HepG2 (cell line): ENCODE results near the gene LRP1-AS. TPM values are rescaled to one million over a fixed set of nuclear protein-coding genes. Genes with fewer than 3 reads are reported as not detected.

Source experiments
- ATAC-seq: fragments of 200-7000 bp; cut with Tn5 transposase; 3 replicates; pipeline ENCODE4 v1.9.1; 2020; ENCODE audit warnings: mild to moderate bottlenecking, moderate library complexity
- BruUV-seq: library from RNA; stranded (reverse); fragments of 400-500 nt; replicated peaks from 2 replicates; lab custom pipeline; 2021; lab: Mats Ljungman, UMichigan
- CTCF ChIA-PET: fragments of 300-600 bp; formaldehyde crosslinking; extraction: SDS; loops from one replicate; lab custom pipeline; 2021; ENCODE audit warnings: low total read pairs, inconsistent platforms, low intra/inter-chr PET ratio; lab: Yijun Ruan, JAX
- POLR2A ChIA-PET: fragments of 350-600 bp; sonication (Branson Sonifier 250); formaldehyde crosslinking; loops from one replicate; lab custom pipeline; 2020; ENCODE audit warnings: antibody characterized with exemption, inconsistent platforms; lab: Yijun Ruan, JAX
- DNase-seq: peaks from one replicate; pipeline ENCODE4 v3.0.0-alpha.2; 2015; ENCODE audit warnings: low spot score
- FAIRE-seq: peaks from 3 replicates; lab custom pipeline; 2011; peaks lifted over from hg19 to GRCh38; lab: Jason Lieb, UNC
- H2AFZ ChIP-seq: one replicate; pipeline ENCODE4 v1.6.1; 2011; ENCODE audit warnings: low read length, inconsistent platforms
- H3K27ac ChIP-seq: fragments of 300-600 bp; 3 replicates; pipeline ENCODE4 v1.8.0; 2011; ENCODE audit warnings: mixed run types, mild to moderate bottlenecking, mixed read lengths, low read length, inconsistent platforms; ENCODE audit not compliant: insufficient read depth; ENCODE audit errors: extremely low read length
- H3K27me3 ChIP-seq, 2 experiments: fragments of 200-600 bp in 1 of 2; 2 replicates in 1 of 2; 3 replicates in 1 of 2; pipeline versions ENCODE4 v1.6.0 to v1.8.0; 2011; ENCODE audit warnings: low read length in 2 of 2, mild to moderate bottlenecking in 2 of 2, moderate library complexity in 2 of 2, inconsistent platforms in 1 of 2; ENCODE audit not compliant: insufficient read depth in 2 of 2, control insufficient read depth in 1 of 2
- H3K36me3 ChIP-seq, 2 experiments: fragments of 200-600 bp in 1 of 2; replicated peaks in 1 of 2; 2 replicates in 1 of 2; 3 replicates in 1 of 2; pipeline versions ENCODE4 v1.5.1 to v1.8.0; 2011; ENCODE audit warnings: low read length in 2 of 2, inconsistent platforms in 1 of 2; ENCODE audit not compliant: insufficient read depth in 2 of 2, control insufficient read depth in 1 of 2
- H3K4me1 ChIP-seq: 2 replicates; pipeline ENCODE4 v1.5.1; 2012; ENCODE audit warnings: low read length, inconsistent platforms; ENCODE audit not compliant: insufficient read depth
- H3K4me2 ChIP-seq: 2 replicates; pipeline ENCODE4 v1.6.0; 2011; ENCODE audit warnings: low read depth, low read length, inconsistent platforms
- H3K4me3 ChIP-seq, 3 experiments: fragments of 200-600 bp in 1 of 3; sonication (generic), shearing (Covaris generic) in 1 of 3; replicated peaks in 1 of 3; 2 replicates each; pipeline ENCODE4 v1.5.1; 2011 to 2016; ENCODE audit warnings: low read length in 3 of 3, inconsistent platforms in 2 of 3, low read depth in 2 of 3, mild to moderate bottlenecking in 2 of 3, control low read depth in 1 of 3, mixed read lengths in 1 of 3; ENCODE audit not compliant: insufficient read depth in 1 of 3
- H3K79me2 ChIP-seq: one replicate; pipeline ENCODE4 v1.6.1; 2011; ENCODE audit warnings: low read length, inconsistent platforms; ENCODE audit not compliant: insufficient read depth
- H3K9ac ChIP-seq: 2 replicates; pipeline ENCODE4 v1.6.0; 2011; ENCODE audit warnings: mild to moderate bottlenecking, low read depth, low read length, inconsistent platforms; ENCODE audit not compliant: insufficient read depth
- H3K9me3 ChIP-seq: 2 replicates; pipeline ENCODE4 v1.5.1; 2012; ENCODE audit warnings: mild to moderate bottlenecking, low read length
- H4K20me1 ChIP-seq: 2 replicates; pipeline ENCODE4 v1.6.0; 2011; ENCODE audit warnings: inconsistent platforms, mild to moderate bottlenecking, low read length, moderate library complexity; ENCODE audit not compliant: insufficient read depth
- ARID2 ChIP-seq: sonication (generic); formaldehyde crosslinking; IDR thresholded peaks from 2 replicates; pipeline ENCODE4 v1.8.1; 2022; ENCODE audit warnings: mild to moderate bottlenecking, missing genetic modification reagents, borderline replicate concordance
- ATF1 ChIP-seq: IDR thresholded peaks from 2 replicates; pipeline ENCODE4 v1.6.1; 2016; ENCODE audit warnings: mild to moderate bottlenecking, control low read depth
- GATA4 ChIP-seq: sonication (generic); IDR thresholded peaks from 2 replicates; pipeline ENCODE4 v1.6.1; 2016; ENCODE audit warnings: antibody characterized with exemption, low read depth, borderline replicate concordance
- HINFP ChIP-seq: sonication (generic); formaldehyde crosslinking; IDR thresholded peaks from 2 replicates; pipeline ENCODE4 v1.4.0; 2020; ENCODE audit warnings: low read depth, mild to moderate bottlenecking, missing genetic modification reagents
- IRF1 ChIP-seq: sonication (generic); formaldehyde crosslinking; IDR thresholded peaks from 2 replicates; pipeline ENCODE4 v1.4.0; 2020; ENCODE audit warnings: low read depth, mild to moderate bottlenecking, missing genetic modification reagents
- MEIS2 ChIP-seq: sonication (generic); formaldehyde crosslinking; IDR thresholded peaks from 2 replicates; pipeline ENCODE4 v1.9.0; 2021; ENCODE audit warnings: mild to moderate bottlenecking, missing genetic modification reagents
- MLLT10 ChIP-seq: sonication (generic); formaldehyde crosslinking; IDR thresholded peaks from 2 replicates; pipeline ENCODE4 v1.4.0; 2020; ENCODE audit warnings: missing genetic modification reagents
- PHB2 ChIP-seq: fragments of 450-650 bp; IDR thresholded peaks from 2 replicates; pipeline ENCODE4 v1.6.1; 2018; ENCODE audit not compliant: partially characterized antibody
- RBM39 ChIP-seq: fragments of 200-400 bp; formaldehyde crosslinking; IDR thresholded peaks from one replicate; pipeline ENCODE4 v1.6.1; 2018; ENCODE audit warnings: antibody characterized with exemption, mild to moderate bottlenecking, low read depth, low read length; ENCODE audit not compliant: poor library complexity, severe bottlenecking
- SIN3A ChIP-seq: IDR thresholded peaks from 2 replicates; pipeline ENCODE4 v1.6.1; 2011; ENCODE audit warnings: low read depth, mild to moderate bottlenecking, control low read depth, low read length, borderline replicate concordance
- SPEN ChIP-seq: sonication (generic); formaldehyde crosslinking; IDR thresholded peaks from 2 replicates; pipeline ENCODE4 v1.5.1; 2020; ENCODE audit warnings: low read depth, mild to moderate bottlenecking, missing genetic modification reagents
- STAG1 ChIP-seq: sonication (generic); formaldehyde crosslinking; IDR thresholded peaks from 2 replicates; pipeline ENCODE4 v1.4.0; 2020; ENCODE audit warnings: missing genetic modification reagents
- TOPORS ChIP-seq: sonication (generic); formaldehyde crosslinking; IDR thresholded peaks from 2 replicates; pipeline ENCODE4 v1.8.0; 2023; ENCODE audit warnings: mild to moderate bottlenecking, missing genetic modification reagents
- ZBTB7B ChIP-seq: sonication (generic); formaldehyde crosslinking; IDR thresholded peaks from 2 replicates; pipeline ENCODE4 v1.4.0; 2020; ENCODE audit warnings: missing genetic modification reagents
- ZNF234 ChIP-seq: sonication (generic); formaldehyde crosslinking; conservative IDR thresholded peaks from 2 replicates; pipeline ENCODE4 v1.5.1; 2020; ENCODE audit warnings: mild to moderate bottlenecking, missing genetic modification reagents
- ZNF574 ChIP-seq: sonication (generic); formaldehyde crosslinking; IDR thresholded peaks from 2 replicates; pipeline ENCODE4 v1.4.0; 2020; ENCODE audit warnings: missing genetic modification reagents
- ZNF577 ChIP-seq: sonication (generic); formaldehyde crosslinking; IDR thresholded peaks from 2 replicates; pipeline ENCODE4 v1.4.0; 2020; ENCODE audit warnings: mild to moderate bottlenecking, low read depth, missing genetic modification reagents, borderline replicate concordance
- ZNF614 ChIP-seq: IDR thresholded peaks from 2 replicates; pipeline ENCODE4 v1.6.1; 2018; ENCODE audit warnings: missing biosample characterization, missing genetic modification reagents, inconsistent platforms, borderline replicate concordance
- ZNF724P ChIP-seq: sonication (generic); formaldehyde crosslinking; IDR thresholded peaks from 2 replicates; pipeline ENCODE4 v1.8.0; 2022; ENCODE audit warnings: missing genetic modification reagents, borderline replicate concordance
- WGBS: methylation state at CpG from one replicate; pipeline ENCODE4 v1.1.6; 2017; ENCODE audit warnings: low lambda C conversion rate; 5-methylcytosine and 5-hydroxymethylcytosine counted together
- in situ Hi-C: cut with HindIII; loops from 2 replicates; pipeline ENCODE4 v1.10.0; 2017; ENCODE audit warnings: low pct_unique_long_range_greater_than_20kb; ENCODE audit not compliant: extremely low pct_ligation_motif_present
- intact Hi-C: fragments of 100-400 bp; cut with micrococcal nuclease; formaldehyde crosslinking; loops from one replicate; pipeline ENCODE4 v1.10.0; 2022; ENCODE audit not compliant: unreplicated experiment
- polyA plus RNA-seq, 8 experiments: library from polyadenylated mRNA; depleted of rRNA in 3 of 8; stranded (reverse) in 7 of 8; unstranded in 1 of 8; fragments of >200 nt; fragmentation: Illumina TruSeq in 4 of 8; extraction: Trizol in 4 of 8; gene quantifications; 2 replicates each; pipeline versions ENCODE4 v1.2.1 to v1.2.3, GENCODE V29; 2011 to 2016; ENCODE audit warnings: low read depth in 4 of 8, missing spikeins in 1 of 8, mixed read lengths in 1 of 8; ENCODE audit not compliant: insufficient read depth in 1 of 8
- total RNA-seq, 5 experiments: library from RNA; depleted of rRNA; stranded (reverse); fragments of >200 nt; fragmentation: Illumina TruSeq; extraction: Trizol; gene quantifications; 2 replicates each; pipeline ENCODE4 v1.2.3, GENCODE V29; 2016; ENCODE audit warnings: low read depth in 1 of 5

Gene LRP1-AS
- total and polyA plus RNA-seq, 2 of the 13 experiments (the other 11 are each of a cell fraction or from before 2014, with no cell fraction given), result 0.20 TPM; not detected in 1

GRCh38 chr12:57127101-57127725 is 20.2 kb downstream of the LRP1-AS start:
- intact Hi-C loops, result loop anchor here (1.0 kb wide), 2 partner anchors 23 to 46 kb away; no protein-coding TSS in a partner anchor
- in situ Hi-C loops, result no loop called here
- peak; percentile 60 for FAIRE-seq
- TF ChIP-seq ARID2 (CRISPR knock-in tag) (no peak), ZNF724P (CRISPR knock-in tag) (0 out of 2 replicates have a peak, but pooled peaks have one; percentile 59), SPEN (CRISPR knock-in tag) (peak; percentile 69; the same call in 1 of the 2 replicates), RBM39 (no peak), ZNF234 (CRISPR knock-in tag) (no peak), ZNF614 (CRISPR knock-in tag) (peak; percentile 64; the same call in 1 of the 2 replicates), STAG1 (CRISPR knock-in tag) (peak; percentile 76), ZBTB7B (CRISPR knock-in tag) (no peak; the same call in 1 of the 2 replicates), PHB2 (no peak), TOPORS (peak; percentile 45; the same call in 1 of the 2 replicates), GATA4 (peak; percentile 19; the same call in 1 of the 2 replicates), ATF1 (CRISPR knock-in tag) (no peak), IRF1 (CRISPR knock-in tag) (no peak), MLLT10 (CRISPR knock-in tag) (no peak), MEIS2 (CRISPR knock-in tag) (peak; percentile 55; the same call in 1 of the 2 replicates), ZNF574 (CRISPR knock-in tag) (peak; percentile 77; the same call in 1 of the 2 replicates), ZNF577 (CRISPR knock-in tag) (no peak), HINFP (no peak), SIN3A (peak; percentile 77; the same call in 1 of the 2 replicates)

More at GRCh38 chr12:57127101-57127725, 20.2 kb downstream of the LRP1-AS start:
- H3K36me3 ChIP-seq, result peaks cover 0 to 3% of the 10 kb centered on the region in 2 experiments; a peak in 1 of 5 replicates
- ATAC-seq (peak; percentile 83), DNase-seq (peak; percentile 84)
- H3K9ac ChIP-seq, result peak overlapping the region; percentile 82
- CTCF ChIA-PET, result interaction anchor here (0.9 to 2.0 kb wide), 4 partner anchors 44 to 55 kb away, joined by 3 to 22 read pairs (median 10); no protein-coding TSS in a partner anchor
- 4% methylated on average over 13 of the region's 26 CpGs for WGBS
- BruUV-seq, result TSS peak; percentile 84
- H4K20me1 ChIP-seq, result peaks cover 15% of the 10 kb centered on the region
- H3K79me2 ChIP-seq, result peaks cover 36% of the 10 kb centered on the region
- peaks cover 36% of the 10 kb centered on the region for H3K4me1 ChIP-seq
- no peaks in the 10 kb centered on the region for H3K9me3 ChIP-seq
- peak overlapping the region; percentile 92 for H3K27ac ChIP-seq
- H3K4me2 ChIP-seq, result peak overlapping the region; percentile 76
- H3K27me3 ChIP-seq, result no peaks in the 10 kb centered on the region; a peak in 1 of 5 replicates
- peak overlapping the region; percentile 87 to 96 (median 88) for H3K4me3 ChIP-seq
- H2AFZ ChIP-seq, result no peak overlapping the region
- POLR2A ChIA-PET, result interaction anchor here (0.8 to 16.0 kb wide), 27 partner anchors 10 to 327 kb away, joined by 3 to 827 read pairs (median 7); partner anchors contain the start of genes INHBE, LRP1-AS, MYO1A and NAB2
